SK-N-SH (cell line): ENCODE data around the gene SLC1A7. TPM values are rescaled to one million over a fixed set of nuclear protein-coding genes. Genes with fewer than 3 reads are reported as not detected.

Source experiments
- CTCF ChIA-PET: fragments of 300-600, 350-600 bp; formaldehyde crosslinking; extraction: SDS; loops from one replicate; lab custom pipeline; 2021; lab: Yijun Ruan, JAX
- POLR2A ChIA-PET: fragments of 350-600 bp; sonication (Branson Sonifier 250); formaldehyde crosslinking; extraction: SDS; loops from one replicate; lab custom pipeline; 2020; ENCODE audit warnings: antibody characterized with exemption, inconsistent platforms; lab: Yijun Ruan, JAX
- DNase-seq: peaks from one replicate; pipeline ENCODE4 v3.0.0; 2012
- H2AFZ ChIP-seq: fragments of 200-600 bp; sonication (generic); 2 replicates; pipeline ENCODE4 v1.8.1; 2016; ENCODE audit warnings: antibody characterized with exemption, mild to moderate bottlenecking, low read depth
- H3F3A ChIP-seq: fragments of 200-600 bp; sonication (generic); replicated peaks from 2 replicates; pipeline ENCODE3; 2016; ENCODE audit warnings: antibody characterized with exemption, mild to moderate bottlenecking; ENCODE audit not compliant: insufficient read depth
- H3K27ac ChIP-seq, 2 experiments: fragments of 200-500 bp in 1 of 2; fragments of 200-600 bp in 1 of 2; sonication (Bioruptor generic) in 1 of 2; sonication (generic), shearing (Covaris generic) in 1 of 2; 2 replicates each; pipeline versions ENCODE4 v1.5.1 to v1.6.1; 2014 to 2016; ENCODE audit warnings: low read depth in 2 of 2, inconsistent platforms in 1 of 2, low read length in 1 of 2, mild to moderate bottlenecking in 1 of 2, mixed read lengths in 1 of 2
- H3K27me3 ChIP-seq: fragments of 200-600 bp; sonication (generic), shearing (Covaris generic); 2 replicates; pipeline ENCODE4 v1.6.1; 2016; ENCODE audit warnings: mixed run types; ENCODE audit not compliant: insufficient read depth
- H3K36me3 ChIP-seq, 2 experiments: fragments of 200-500 bp in 1 of 2; fragments of 200-600 bp in 1 of 2; sonication (Bioruptor generic) in 1 of 2; sonication (generic) in 1 of 2; replicated peaks in 1 of 2; 2 replicates each; pipeline versions ENCODE3 to v1.5.1; 2014 to 2016; ENCODE audit warnings: low read length in 1 of 2, mild to moderate bottlenecking in 1 of 2; ENCODE audit not compliant: insufficient read depth in 2 of 2, control insufficient read depth in 1 of 2
- H3K4me1 ChIP-seq, 2 experiments: fragments of 200-500 bp in 1 of 2; fragments of 200-600 bp in 1 of 2; sonication (Bioruptor generic) in 1 of 2; sonication (generic), shearing (Covaris generic) in 1 of 2; 2 replicates each; pipeline versions ENCODE4 v1.5.1 to v1.6.1; 2014 to 2016; ENCODE audit warnings: low read depth in 1 of 2, low read length in 1 of 2, mixed run types in 1 of 2; ENCODE audit not compliant: insufficient read depth in 2 of 2, control insufficient read depth in 1 of 2
- H3K4me2 ChIP-seq: fragments of 200-600 bp; sonication (generic), shearing (Covaris generic); 2 replicates; pipeline ENCODE4 v1.6.1; 2017; ENCODE audit warnings: mixed run types
- H3K4me3 ChIP-seq, 2 experiments: fragments of 200-500 bp in 1 of 2; fragments of 200-600 bp in 1 of 2; sonication (Bioruptor generic) in 1 of 2; sonication (generic), shearing (Covaris generic) in 1 of 2; 2 replicates each; pipeline versions ENCODE4 v1.5.1 to v1.8.1; 2014 to 2016; ENCODE audit warnings: low read depth in 2 of 2, inconsistent platforms in 1 of 2, low read length in 1 of 2, mild to moderate bottlenecking in 1 of 2, mixed read lengths in 1 of 2, moderate library complexity in 1 of 2
- H3K79me2 ChIP-seq: fragments of 200-600 bp; sonication (generic); 2 replicates; pipeline ENCODE4 v1.8.1; 2017; ENCODE audit warnings: mild to moderate bottlenecking; ENCODE audit not compliant: insufficient read depth
- H3K9ac ChIP-seq: fragments of 200-600 bp; sonication (generic); 2 replicates; pipeline ENCODE4 v1.6.1; 2017; ENCODE audit warnings: mixed run types
- H3K9me2 ChIP-seq: fragments of 200-600 bp; sonication (generic); 2 replicates; pipeline ENCODE4 v1.6.1; 2017; ENCODE audit warnings: mixed run types
- H3K9me3 ChIP-seq: fragments of 200-600 bp; sonication (generic); 2 replicates; pipeline ENCODE4 v1.6.1; 2017; ENCODE audit warnings: mixed run types, mild to moderate bottlenecking, moderate library complexity
- H4K20me1 ChIP-seq: fragments of 200-600 bp; sonication (generic); 2 replicates; pipeline ENCODE4 v1.6.1; 2017; ENCODE audit warnings: mild to moderate bottlenecking, mixed run types; ENCODE audit not compliant: insufficient read depth
- CHD2 ChIP-seq: fragments of 150-350 bp; IDR thresholded peaks from 2 replicates; pipeline ENCODE4 v1.6.1; 2018; ENCODE audit warnings: low read length; ENCODE audit not compliant: partially characterized antibody
- EP300 ChIP-seq, 2 experiments: IDR thresholded peaks; 2 replicates each; pipeline versions ENCODE4 v1.4.0 to v1.6.1; 2012; ENCODE audit warnings: borderline replicate concordance in 1 of 2, low read depth in 1 of 2, low read length in 1 of 2
- FOXM1 ChIP-seq: IDR thresholded peaks from 2 replicates; pipeline ENCODE4 v1.4.0; 2012; ENCODE audit warnings: low read depth, mild to moderate bottlenecking
- GATA2 ChIP-seq: sonication (generic); formaldehyde crosslinking; IDR thresholded peaks from 2 replicates; pipeline ENCODE4 v1.5.0; 2020; ENCODE audit warnings: mild to moderate bottlenecking, missing genetic modification reagents
- MEF2A ChIP-seq: IDR thresholded peaks from 2 replicates; pipeline ENCODE4 v1.4.0; 2012; ENCODE audit warnings: low read depth, borderline replicate concordance
- RCOR1 ChIP-seq: fragments of 150-350 bp; IDR thresholded peaks from 2 replicates; pipeline ENCODE4 v1.6.1; 2017; ENCODE audit warnings: antibody characterized with exemption, low read length
- RFX5 ChIP-seq: IDR thresholded peaks from 2 replicates; pipeline ENCODE4 v1.6.1; 2012; ENCODE audit warnings: mild to moderate bottlenecking, improper control_type of control experiment, low read length
- SIN3A ChIP-seq: IDR thresholded peaks from 2 replicates; pipeline ENCODE4 v1.6.1; 2012; ENCODE audit warnings: low read depth, mild to moderate bottlenecking, low read length, moderate library complexity, borderline replicate concordance
- SMC3 ChIP-seq: IDR thresholded peaks from 2 replicates; pipeline ENCODE4 v1.6.1; 2012; ENCODE audit warnings: low read depth, low read length, improper control_type of control experiment
- TCF12 ChIP-seq: IDR thresholded peaks from 2 replicates; pipeline ENCODE4 v1.4.0; 2012
- TEAD4 ChIP-seq: IDR thresholded peaks from 2 replicates; pipeline ENCODE4 v1.4.0; 2012; ENCODE audit warnings: mild to moderate bottlenecking, borderline replicate concordance; ENCODE audit not compliant: insufficient read depth
- WGBS: methylation state at CpG from one replicate; pipeline ENCODE4 v1.1.6; 2017; ENCODE audit warnings: low lambda C conversion rate; 5-methylcytosine and 5-hydroxymethylcytosine counted together
- polyA plus RNA-seq, 3 experiments: library from polyadenylated mRNA; depleted of rRNA; stranded (reverse); fragments of >200 nt; gene quantifications; 2 replicates each; pipeline ENCODE4 v1.2.3, GENCODE V29; 2012
- TF ChIP-seq, protein P1 (sequence below): IDR thresholded peaks from 2 replicates; pipeline ENCODE4 v1.6.1; 2012; ENCODE audit warnings: mild to moderate bottlenecking, low read depth, low read length, moderate library complexity
- TF ChIP-seq, protein P2 (sequence below): IDR thresholded peaks from 2 replicates; pipeline ENCODE4 v1.4.0; 2012; ENCODE audit warnings: low read depth, borderline replicate concordance
- TF ChIP-seq, protein P3 (sequence below): IDR thresholded peaks from 2 replicates; pipeline ENCODE4 v1.4.0; 2012; ENCODE audit warnings: low read depth, borderline replicate concordance
- TF ChIP-seq, protein P4 (sequence below): fragments of 150-350 bp; IDR thresholded peaks from 2 replicates; pipeline ENCODE4 v1.6.1; 2016; ENCODE audit warnings: mild to moderate bottlenecking, low read depth, low read length

SLC1A7 gene
- polyA plus RNA-seq, 1 of the 3 experiments (the other 2 are of a cell fraction): not detected

DNA sequence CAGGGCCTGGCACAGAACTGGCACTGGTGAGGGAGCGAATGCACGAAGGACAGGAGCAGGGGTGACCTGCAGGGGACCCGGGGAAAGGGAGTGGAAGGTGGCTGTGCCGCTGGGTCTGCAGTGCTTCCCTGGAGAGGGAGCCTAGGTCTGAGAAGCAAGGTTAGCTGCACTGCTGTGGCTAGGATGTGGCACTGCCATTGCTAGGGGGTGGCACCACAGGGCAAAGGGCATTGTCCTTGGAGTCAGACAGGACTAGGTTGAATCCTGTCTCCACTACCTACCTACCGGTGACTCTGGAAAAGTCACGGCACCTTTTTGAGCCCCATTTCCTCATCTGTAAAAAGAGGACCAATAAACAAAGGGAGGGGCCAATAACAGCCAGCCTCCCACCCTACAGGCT is 28.3 kb downstream of the SLC1A7 start:
- Histone ChIP-seq H3K36me3 (no peaks in the 10 kb centered on the region), H3K4me1 (peaks cover 17 to 29% of the 10 kb centered on the region in 2 experiments; a peak in 3 of 4 replicates), H3K4me3 (no peak overlapping the region), H3K27ac (no peak overlapping the region), H3K4me2 (no peak overlapping the region), H4K20me1 (no peaks in the 10 kb centered on the region), H3K27me3 (no peaks in the 10 kb centered on the region), H2AFZ (no peak overlapping the region), H3K9me3 (no peaks in the 10 kb centered on the region), H3K9me2 (no peaks in the 10 kb centered on the region), H3F3A (no peaks in the 10 kb centered on the region), H3K79me2 (no peaks in the 10 kb centered on the region), H3K9ac (no peak overlapping the region)
- 93% methylated on average over 5 of the region's 6 CpGs for WGBS
- no peak for DNase-seq
- ChIA-PET POLR2A (no interaction called here), CTCF (interaction anchor here (1.1 to 1.8 kb wide), 3 partner anchors 10 to 53 kb away, joined by 3 to 7 read pairs (median 3); no protein-coding TSS in a partner anchor)
- TF ChIP-seq, protein P1, sequence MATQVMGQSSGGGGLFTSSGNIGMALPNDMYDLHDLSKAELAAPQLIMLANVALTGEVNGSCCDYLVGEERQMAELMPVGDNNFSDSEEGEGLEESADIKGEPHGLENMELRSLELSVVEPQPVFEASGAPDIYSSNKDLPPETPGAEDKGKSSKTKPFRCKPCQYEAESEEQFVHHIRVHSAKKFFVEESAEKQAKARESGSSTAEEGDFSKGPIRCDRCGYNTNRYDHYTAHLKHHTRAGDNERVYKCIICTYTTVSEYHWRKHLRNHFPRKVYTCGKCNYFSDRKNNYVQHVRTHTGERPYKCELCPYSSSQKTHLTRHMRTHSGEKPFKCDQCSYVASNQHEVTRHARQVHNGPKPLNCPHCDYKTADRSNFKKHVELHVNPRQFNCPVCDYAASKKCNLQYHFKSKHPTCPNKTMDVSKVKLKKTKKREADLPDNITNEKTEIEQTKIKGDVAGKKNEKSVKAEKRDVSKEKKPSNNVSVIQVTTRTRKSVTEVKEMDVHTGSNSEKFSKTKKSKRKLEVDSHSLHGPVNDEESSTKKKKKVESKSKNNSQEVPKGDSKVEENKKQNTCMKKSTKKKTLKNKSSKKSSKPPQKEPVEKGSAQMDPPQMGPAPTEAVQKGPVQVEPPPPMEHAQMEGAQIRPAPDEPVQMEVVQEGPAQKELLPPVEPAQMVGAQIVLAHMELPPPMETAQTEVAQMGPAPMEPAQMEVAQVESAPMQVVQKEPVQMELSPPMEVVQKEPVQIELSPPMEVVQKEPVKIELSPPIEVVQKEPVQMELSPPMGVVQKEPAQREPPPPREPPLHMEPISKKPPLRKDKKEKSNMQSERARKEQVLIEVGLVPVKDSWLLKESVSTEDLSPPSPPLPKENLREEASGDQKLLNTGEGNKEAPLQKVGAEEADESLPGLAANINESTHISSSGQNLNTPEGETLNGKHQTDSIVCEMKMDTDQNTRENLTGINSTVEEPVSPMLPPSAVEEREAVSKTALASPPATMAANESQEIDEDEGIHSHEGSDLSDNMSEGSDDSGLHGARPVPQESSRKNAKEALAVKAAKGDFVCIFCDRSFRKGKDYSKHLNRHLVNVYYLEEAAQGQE: no peak
- TF ChIP-seq RCOR1 (no peak), SIN3A (no peak), EP300 (IDR thresholded peaks at IDR 0.05; ENCODE audit: borderline replicate concordance in 1 of 2, low read depth in 1 of 2, low read length in 1 of 2) (no peak), SMC3 (no peak), TCF12 (no peak), FOXM1 (no peak), TEAD4 (no peak), GATA2 (CRISPR knock-in tag) (no peak), MEF2A (no peak), RFX5 (no peak), CHD2 (no peak)
- TF ChIP-seq, protein P2, sequence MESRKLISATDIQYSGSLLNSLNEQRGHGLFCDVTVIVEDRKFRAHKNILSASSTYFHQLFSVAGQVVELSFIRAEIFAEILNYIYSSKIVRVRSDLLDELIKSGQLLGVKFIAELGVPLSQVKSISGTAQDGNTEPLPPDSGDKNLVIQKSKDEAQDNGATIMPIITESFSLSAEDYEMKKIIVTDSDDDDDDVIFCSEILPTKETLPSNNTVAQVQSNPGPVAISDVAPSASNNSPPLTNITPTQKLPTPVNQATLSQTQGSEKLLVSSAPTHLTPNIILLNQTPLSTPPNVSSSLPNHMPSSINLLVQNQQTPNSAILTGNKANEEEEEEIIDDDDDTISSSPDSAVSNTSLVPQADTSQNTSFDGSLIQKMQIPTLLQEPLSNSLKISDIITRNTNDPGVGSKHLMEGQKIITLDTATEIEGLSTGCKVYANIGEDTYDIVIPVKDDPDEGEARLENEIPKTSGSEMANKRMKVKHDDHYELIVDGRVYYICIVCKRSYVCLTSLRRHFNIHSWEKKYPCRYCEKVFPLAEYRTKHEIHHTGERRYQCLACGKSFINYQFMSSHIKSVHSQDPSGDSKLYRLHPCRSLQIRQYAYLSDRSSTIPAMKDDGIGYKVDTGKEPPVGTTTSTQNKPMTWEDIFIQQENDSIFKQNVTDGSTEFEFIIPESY: no peak
- TF ChIP-seq, protein P3, sequence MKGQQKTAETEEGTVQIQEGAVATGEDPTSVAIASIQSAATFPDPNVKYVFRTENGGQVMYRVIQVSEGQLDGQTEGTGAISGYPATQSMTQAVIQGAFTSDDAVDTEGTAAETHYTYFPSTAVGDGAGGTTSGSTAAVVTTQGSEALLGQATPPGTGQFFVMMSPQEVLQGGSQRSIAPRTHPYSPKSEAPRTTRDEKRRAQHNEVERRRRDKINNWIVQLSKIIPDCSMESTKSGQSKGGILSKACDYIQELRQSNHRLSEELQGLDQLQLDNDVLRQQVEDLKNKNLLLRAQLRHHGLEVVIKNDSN: no peak
- TF ChIP-seq, protein P4, sequence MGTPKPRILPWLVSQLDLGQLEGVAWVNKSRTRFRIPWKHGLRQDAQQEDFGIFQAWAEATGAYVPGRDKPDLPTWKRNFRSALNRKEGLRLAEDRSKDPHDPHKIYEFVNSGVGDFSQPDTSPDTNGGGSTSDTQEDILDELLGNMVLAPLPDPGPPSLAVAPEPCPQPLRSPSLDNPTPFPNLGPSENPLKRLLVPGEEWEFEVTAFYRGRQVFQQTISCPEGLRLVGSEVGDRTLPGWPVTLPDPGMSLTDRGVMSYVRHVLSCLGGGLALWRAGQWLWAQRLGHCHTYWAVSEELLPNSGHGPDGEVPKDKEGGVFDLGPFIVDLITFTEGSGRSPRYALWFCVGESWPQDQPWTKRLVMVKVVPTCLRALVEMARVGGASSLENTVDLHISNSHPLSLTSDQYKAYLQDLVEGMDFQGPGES: no peak
